H1 (cell line): ENCODE results near the gene PXN. TPM values are rescaled to one million over a fixed set of nuclear protein-coding genes. Genes with fewer than 3 reads are reported as not detected.

Experiments used
- polyA plus RNA-seq, 7 experiments: library from polyadenylated mRNA; depleted of rRNA in 3 of 7; stranded (reverse) in 5 of 7; unstranded in 2 of 7; fragments of >200 nt in 5 of 7; fragments of 200-250 nt in 2 of 7; gene quantifications; 1 replicate in 5 of 7; 2 replicates in 1 of 7; 4 replicates in 1 of 7; pipeline versions ENCODE4 v1.2.1 to v1.2.3, GENCODE V29; 2011 to 2013; ENCODE audit warnings: missing spikeins in 2 of 7, mixed read lengths in 2 of 7
- total RNA-seq: library from RNA; stranded (reverse); fragmentation: NEBNext Ultra II Directional; extraction: Animal tissue kit (Norgen Biotek cat#: 25700); gene quantifications from 2 replicates; pipeline ENCODE4 v1.2.1, GENCODE V29; 2021
- TF ChIP-seq, protein P1 (sequence below): IDR thresholded peaks from 2 replicates; pipeline ENCODE4 v1.6.1; 2011; ENCODE audit warnings: low read depth, mild to moderate bottlenecking, low read length; ENCODE audit not compliant: insufficient read depth

Gene PXN
- total and polyA plus RNA-seq, 2 of the 8 experiments (the other 6 are each of a cell fraction or from before 2014, with no cell fraction given): 51.0 to 105 TPM

- TF ChIP-seq, protein P1, sequence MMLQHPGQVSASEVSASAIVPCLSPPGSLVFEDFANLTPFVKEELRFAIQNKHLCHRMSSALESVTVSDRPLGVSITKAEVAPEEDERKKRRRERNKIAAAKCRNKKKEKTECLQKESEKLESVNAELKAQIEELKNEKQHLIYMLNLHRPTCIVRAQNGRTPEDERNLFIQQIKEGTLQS: no peak
These were observed 61.4 kb downstream of the PXN start (continued) for GRCh38 chr12:120204171-120204570.
